Measurements from ENCODE around the gene GALK2.

GRCh38 chr15:49131403-49131802 lies 38.6 kb upstream of the GALK2 start:
- TF ChIP-seq EP300 (IDR thresholded peaks at IDR 0.05) (no peak), POLR2A (IDR thresholded peaks at IDR 0.05) (no peak), CTCF (IDR thresholded peaks at IDR 0.05) (no peak), POLR2AphosphoS5 (IDR thresholded peaks at IDR 0.05) (no peak)

All from sigmoid colon (tissue), 4 donors.